ENCODE data around the gene CFI.

The CFI gene

GRCh38 chr4:109801895-109802319 is at the start of gene CFI:
Gene CFI, minus strand, starts transcription at chr4:109801999. Its CDS starts 28 bp downstream, at chr4:109801971.
- H3K36me3 Mint-ChIP-seq (ENCODE audit: low read depth), result no peaks in the 10 kb centered on the region

GRCh38 chr4:109850601-109851000 is 48.8 kb upstream of the CFI start:
- DNase-seq (no peak), ATAC-seq (no peak)
- Mint-ChIP-seq H3K9me3 (no peaks in the 10 kb centered on the region), H3K36me3 (ENCODE audit: low read depth) (no peaks in the 10 kb centered on the region), H3K4me3 (no peak overlapping the region), H3K27me3 (no peaks in the 10 kb centered on the region), H3K27ac (no peak overlapping the region), H3K4me1 (no peaks in the 10 kb centered on the region)

More at GRCh38 chr4:109801895-109802319, at the start of gene CFI:
- no peak within 1 kb of the TSS for H3K27ac Mint-ChIP-seq
- no peaks in the 10 kb centered on the region for H3K9me3 Mint-ChIP-seq
- peaks cover 2% of the 10 kb centered on the region for H3K27me3 Mint-ChIP-seq
- no peak for DNase-seq
- no peaks in the 10 kb centered on the region for H3K4me1 Mint-ChIP-seq
- no peak for ATAC-seq
- no peak within 1 kb of the TSS for H3K4me3 Mint-ChIP-seq

- ATAC-seq (no peak), DNase-seq (no peak)
- H3K4me3 Mint-ChIP-seq, result no peak overlapping the region
- no peaks in the 10 kb centered on the region for H3K4me1 Mint-ChIP-seq
- no peaks in the 10 kb centered on the region for H3K36me3 Mint-ChIP-seq (ENCODE audit: low read depth)
- H3K27ac Mint-ChIP-seq, result no peak overlapping the region
- H3K9me3 Mint-ChIP-seq, result no peaks in the 10 kb centered on the region
- H3K27me3 Mint-ChIP-seq, result no peaks in the 10 kb centered on the region
Measured at GRCh38 chr4:109848501-109848900, 46.7 kb upstream of the CFI start.

DNA sequence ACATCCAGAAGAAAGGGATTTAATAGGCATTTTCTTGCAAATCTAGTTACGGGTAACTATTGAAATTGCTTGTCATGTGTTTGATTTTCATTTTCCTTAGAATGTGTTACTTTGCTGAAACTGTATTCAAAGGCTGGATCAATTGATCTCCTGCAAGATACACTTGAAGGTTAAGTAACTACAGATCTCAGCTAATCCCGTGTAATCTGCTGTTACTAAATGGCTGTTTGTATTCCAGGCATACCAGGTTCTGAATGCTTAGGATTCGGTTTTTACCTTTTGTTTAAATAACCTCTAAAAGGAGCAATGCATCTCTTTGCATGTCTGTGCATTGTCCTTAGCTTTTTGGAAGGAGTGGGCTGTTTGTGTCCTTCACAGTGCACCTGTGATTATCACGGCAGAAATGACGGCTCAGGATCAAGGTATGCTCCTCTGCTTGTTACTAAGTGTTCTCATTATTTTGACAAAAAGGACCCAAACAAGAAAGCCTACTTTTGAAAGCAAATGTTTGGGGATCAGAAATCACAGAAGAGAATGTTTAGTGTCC is 46.2 kb upstream of the CFI start, which contains the start of gene LRIT3:
Gene LRIT3 (plus strand): TSS at position 212 of the 547 bp plus-strand sequence. CDS start 95 bp downstream, at position 307.
- H3K4me1 Mint-ChIP-seq, result no peaks in the 10 kb centered on the region
- no peaks in the 10 kb centered on the region for H3K9me3 Mint-ChIP-seq
- no peak within 1 kb of the TSS for H3K4me3 Mint-ChIP-seq
- no peaks in the 10 kb centered on the region for H3K36me3 Mint-ChIP-seq (ENCODE audit: low read depth)
- ATAC-seq (no peak), DNase-seq (no peak)
- no peak within 1 kb of the TSS for H3K27ac Mint-ChIP-seq
- no peaks in the 10 kb centered on the region for H3K27me3 Mint-ChIP-seq

DNA sequence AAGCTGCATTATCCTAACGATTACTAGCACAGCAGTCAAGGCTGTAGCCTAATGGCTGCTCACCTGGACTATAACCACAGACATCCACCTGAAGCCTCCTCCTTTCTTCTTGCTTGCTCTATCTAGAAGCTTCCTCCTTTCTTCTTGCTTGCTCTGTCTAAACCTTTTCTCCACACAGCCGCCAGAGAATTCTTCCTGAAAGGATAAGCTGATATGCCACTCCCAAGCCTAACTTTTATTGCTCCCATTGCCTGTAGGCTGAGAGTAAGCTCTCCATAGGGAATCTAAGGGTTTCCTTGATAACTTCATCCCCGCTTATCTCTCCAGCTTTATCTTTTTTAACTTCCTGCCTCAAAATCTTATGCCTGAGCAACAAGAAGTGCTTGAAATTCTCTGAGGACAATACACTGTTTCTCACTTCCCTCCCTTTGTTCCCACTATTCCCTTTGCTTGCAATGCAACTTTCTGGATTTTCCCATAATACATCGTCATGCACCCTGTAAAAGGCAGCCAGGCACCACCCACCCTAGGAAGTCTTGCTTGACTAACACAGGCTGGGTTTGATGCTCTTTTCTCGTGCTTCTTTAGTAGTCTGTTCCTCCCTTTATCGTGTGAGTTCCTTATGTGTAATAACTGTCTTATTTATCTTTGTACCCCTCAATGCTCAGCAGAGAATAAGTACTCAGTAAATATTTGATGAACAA is 44.7 kb upstream of the CFI start:
- Mint-ChIP-seq H3K27me3 (no peaks in the 10 kb centered on the region), H3K27ac (no peak overlapping the region), H3K9me3 (no peaks in the 10 kb centered on the region), H3K4me1 (no peaks in the 10 kb centered on the region), H3K36me3 (ENCODE audit: low read depth) (no peaks in the 10 kb centered on the region), H3K4me3 (no peak overlapping the region)
- ATAC-seq (no peak), DNase-seq (no peak)

DNA sequence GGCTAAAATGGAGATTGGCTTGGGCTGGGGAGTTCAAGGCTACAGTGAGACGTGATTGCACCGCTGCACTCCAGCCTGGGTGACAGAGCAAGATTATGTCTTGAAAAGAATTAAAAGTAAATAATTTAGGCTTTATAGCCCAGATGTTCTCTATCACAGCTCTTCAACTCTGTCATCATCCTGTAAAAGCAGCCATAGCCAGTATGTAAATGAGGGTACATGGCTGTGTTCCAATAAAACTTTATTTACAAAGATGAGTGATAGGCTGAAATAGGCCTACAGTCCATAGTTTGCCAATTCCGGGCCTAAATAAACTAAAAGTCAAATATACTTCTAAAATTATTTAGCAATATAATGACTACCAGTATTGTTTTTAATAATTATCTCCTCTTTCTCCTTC is 35.2 kb upstream of the CFI start:
- Mint-ChIP-seq H3K27ac (no peak overlapping the region), H3K9me3 (no peaks in the 10 kb centered on the region), H3K4me1 (no peaks in the 10 kb centered on the region), H3K4me3 (no peak overlapping the region), H3K36me3 (ENCODE audit: low read depth) (peaks cover 6% of the 10 kb centered on the region), H3K27me3 (no peaks in the 10 kb centered on the region)
- DNase-seq, result no peak
- ATAC-seq, result no peak

- ATAC-seq, result no peak
- H3K27me3 Mint-ChIP-seq, result no peaks in the 10 kb centered on the region
- H3K36me3 Mint-ChIP-seq (ENCODE audit: low read depth), result peaks cover 6% of the 10 kb centered on the region
- H3K9me3 Mint-ChIP-seq, result no peaks in the 10 kb centered on the region
- no peak overlapping the region for H3K27ac Mint-ChIP-seq
- DNase-seq, result no peak
- no peaks in the 10 kb centered on the region for H3K4me1 Mint-ChIP-seq
- no peak overlapping the region for H3K4me3 Mint-ChIP-seq
Measured at GRCh38 chr4:109833756-109834155, 32.0 kb upstream of the CFI start.

- H3K27ac Mint-ChIP-seq, result no peak within 1 kb of the TSS
- peaks cover 19% of the 10 kb centered on the region for H3K36me3 Mint-ChIP-seq (ENCODE audit: low read depth)
- H3K4me1 Mint-ChIP-seq, result peaks cover 3% of the 10 kb centered on the region
- DNase-seq, result no peak
- no peaks in the 10 kb centered on the region for H3K9me3 Mint-ChIP-seq
- no peaks in the 10 kb centered on the region for H3K27me3 Mint-ChIP-seq
- no peak for ATAC-seq
- no peak within 1 kb of the TSS for H3K4me3 Mint-ChIP-seq
Measured at GRCh38 chr4:109827672-109828071, 25.9 kb upstream of the CFI start, which contains the start of gene RRH. Gene RRH, plus strand, starts transcription at chr4:109827972. Its CDS starts 56 bp downstream, at chr4:109828028.

GRCh38 chr4:109826719-109827118 is 24.9 kb upstream of the CFI start:
- peaks cover 6% of the 10 kb centered on the region for H3K4me1 Mint-ChIP-seq
- no peak overlapping the region for H3K27ac Mint-ChIP-seq
- H3K36me3 Mint-ChIP-seq (ENCODE audit: low read depth), result peaks cover 23% of the 10 kb centered on the region
- no peaks in the 10 kb centered on the region for H3K9me3 Mint-ChIP-seq
- no peaks in the 10 kb centered on the region for H3K27me3 Mint-ChIP-seq
- H3K4me3 Mint-ChIP-seq, result no peak overlapping the region
- DNase-seq, result no peak
- peak; percentile 49 for ATAC-seq

- H3K9me3 Mint-ChIP-seq, result no peaks in the 10 kb centered on the region
- no peak for ATAC-seq
- H3K27me3 Mint-ChIP-seq, result no peaks in the 10 kb centered on the region
- peaks cover 60% of the 10 kb centered on the region for H3K4me1 Mint-ChIP-seq
- DNase-seq, result no peak
- peak overlapping the region; percentile 58 for H3K4me3 Mint-ChIP-seq
- H3K27ac Mint-ChIP-seq, result peak overlapping the region; percentile 86
- H3K36me3 Mint-ChIP-seq (ENCODE audit: low read depth), result peaks cover 64% of the 10 kb centered on the region
Measured at GRCh38 chr4:109821185-109821584, 19.4 kb upstream of the CFI start.

DNA sequence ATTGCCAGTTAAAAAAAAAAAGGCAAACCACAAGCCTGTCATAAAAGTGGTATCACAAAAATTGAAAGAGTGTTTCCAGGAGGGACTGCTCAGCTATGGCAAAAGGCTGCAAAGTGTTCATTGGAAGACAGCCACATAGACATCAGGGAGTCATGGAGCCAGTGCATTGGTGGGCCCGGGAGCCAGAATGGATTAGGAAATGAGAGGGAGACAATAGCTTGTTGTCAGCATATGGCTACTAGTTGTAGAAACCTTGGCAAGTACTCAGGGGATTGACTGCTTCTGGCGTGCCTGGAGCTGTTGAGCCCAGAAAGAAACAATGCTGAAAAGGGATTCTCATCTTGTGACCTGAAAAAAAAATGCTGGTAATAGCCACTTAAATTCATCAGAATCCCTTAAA is 18.8 kb upstream of the CFI start:
- Mint-ChIP-seq H3K27ac (peak overlapping the region; percentile 86), H3K4me3 (peak overlapping the region; percentile 58), H3K4me1 (peaks cover 61% of the 10 kb centered on the region), H3K36me3 (ENCODE audit: low read depth) (peaks cover 69% of the 10 kb centered on the region), H3K9me3 (no peaks in the 10 kb centered on the region), H3K27me3 (no peaks in the 10 kb centered on the region)
- ATAC-seq (peak; percentile 20), DNase-seq (no peak)

GRCh38 chr4:109818268-109818667 is 16.5 kb upstream of the CFI start:
- H3K4me3 Mint-ChIP-seq, result peak overlapping the region; percentile 22
- peaks cover 58% of the 10 kb centered on the region for H3K36me3 Mint-ChIP-seq (ENCODE audit: low read depth)
- H3K9me3 Mint-ChIP-seq, result no peaks in the 10 kb centered on the region
- DNase-seq, result no peak
- ATAC-seq, result no peak
- no peaks in the 10 kb centered on the region for H3K27me3 Mint-ChIP-seq
- peak overlapping the region; percentile 32 for H3K27ac Mint-ChIP-seq
- H3K4me1 Mint-ChIP-seq, result peaks cover 65% of the 10 kb centered on the region

DNA sequence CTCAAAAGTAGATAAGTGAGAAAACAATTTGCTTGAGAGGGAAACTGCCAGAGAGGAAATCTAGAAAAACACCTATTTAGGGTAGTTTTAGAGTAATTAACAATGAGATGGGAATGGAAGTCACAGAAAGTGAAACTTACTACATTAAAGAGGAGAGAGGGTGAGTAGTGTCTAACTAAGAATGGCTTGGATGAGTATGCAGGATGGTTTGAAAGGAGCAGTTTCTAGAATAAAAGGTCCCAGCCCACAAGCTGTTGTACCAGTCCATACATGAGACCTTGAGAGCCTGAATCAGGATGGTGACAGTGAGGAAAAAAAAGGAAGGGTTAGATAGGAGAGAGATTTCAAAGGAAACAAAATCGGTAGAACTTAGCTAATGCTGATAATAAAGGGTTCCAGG is 15.1 kb upstream of the CFI start:
- H3K27ac Mint-ChIP-seq, result peak overlapping the region; percentile 99
- H3K4me1 Mint-ChIP-seq, result peaks cover 61% of the 10 kb centered on the region
- no peaks in the 10 kb centered on the region for H3K9me3 Mint-ChIP-seq
- peaks cover 51% of the 10 kb centered on the region for H3K36me3 Mint-ChIP-seq (ENCODE audit: low read depth)
- no peak for DNase-seq
- H3K4me3 Mint-ChIP-seq, result peak overlapping the region; percentile 98
- H3K27me3 Mint-ChIP-seq, result no peaks in the 10 kb centered on the region
- peak; percentile 53 for ATAC-seq

GRCh38 chr4:109816082-109816442 is 14.3 kb upstream of the CFI start:
- H3K9me3 Mint-ChIP-seq, result no peaks in the 10 kb centered on the region
- H3K4me1 Mint-ChIP-seq, result peaks cover 53% of the 10 kb centered on the region
- peak overlapping the region; percentile 99 for H3K27ac Mint-ChIP-seq
- peaks cover 43% of the 10 kb centered on the region for H3K36me3 Mint-ChIP-seq (ENCODE audit: low read depth)
- no peaks in the 10 kb centered on the region for H3K27me3 Mint-ChIP-seq
- H3K4me3 Mint-ChIP-seq, result peak overlapping the region; percentile 98
- DNase-seq (peak; percentile 46), ATAC-seq (no peak)
